HUES48 (cell line): ENCODE results near the gene SYNPR.
A peak's percentile ranks its signal among the peaks of the same experiment; 100 is the strongest.

ENCODE experiments used
- H3K27ac ChIP-seq: one replicate; pipeline ENCODE4 v1.7.0; 2013; ENCODE audit warnings: low read depth, low read length, inconsistent platforms
- H3K27me3 ChIP-seq: 2 replicates; pipeline ENCODE4 v1.6.1; 2013; ENCODE audit warnings: mild to moderate bottlenecking, low read length; ENCODE audit not compliant: control insufficient read depth, insufficient read depth
- H3K36me3 ChIP-seq: 2 replicates; pipeline ENCODE4 v1.6.1; 2013; ENCODE audit warnings: low read length; ENCODE audit not compliant: control insufficient read depth, insufficient read depth
- H3K4me1 ChIP-seq: 2 replicates; pipeline ENCODE4 v1.6.1; 2013; ENCODE audit warnings: mild to moderate bottlenecking, low read length; ENCODE audit not compliant: control insufficient read depth, insufficient read depth
- H3K4me3 ChIP-seq: 2 replicates; pipeline ENCODE4 v1.5.1; 2013; ENCODE audit warnings: mild to moderate bottlenecking, low read depth, low read length
- H3K9ac ChIP-seq: 2 replicates; pipeline ENCODE4 v1.6.1; 2013; ENCODE audit warnings: mild to moderate bottlenecking, low read depth, low read length, moderate library complexity
- H3K9me3 ChIP-seq: 2 replicates; pipeline ENCODE4 v1.6.1; 2013; ENCODE audit warnings: low read length; ENCODE audit not compliant: control insufficient read depth, insufficient read depth

The SYNPR gene

GRCh38 chr3:63278171-63279004 is at the start of gene SYNPR:
Gene SYNPR (plus strand): TSS chr3:63278308.
- H3K4me3 ChIP-seq: peak within 1 kb of the TSS; percentile 79
- H3K4me1 ChIP-seq: peaks cover 20% of the 10 kb centered on the region

GRCh38 chr3:63228677-63229076 is 49.4 kb upstream of the SYNPR start:
- Histone ChIP-seq H3K27me3 (no peaks in the 10 kb centered on the region), H3K36me3 (no peaks in the 10 kb centered on the region), H3K27ac (peak overlapping the region; percentile 36), H3K9ac (no peak overlapping the region), H3K4me3 (no peak overlapping the region), H3K4me1 (peaks cover 16% of the 10 kb centered on the region), H3K9me3 (no peaks in the 10 kb centered on the region)

More at GRCh38 chr3:63278171-63279004, at the start of gene SYNPR:
- no peak within 1 kb of the TSS for H3K9ac ChIP-seq
- H3K27ac ChIP-seq: no peak within 1 kb of the TSS
- no peaks in the 10 kb centered on the region for H3K36me3 ChIP-seq
- H3K9me3 ChIP-seq: no peaks in the 10 kb centered on the region
- H3K27me3 ChIP-seq: peaks cover 60% of the 10 kb centered on the region

- H3K4me1 ChIP-seq: peaks cover 16% of the 10 kb centered on the region
- no peaks in the 10 kb centered on the region for H3K36me3 ChIP-seq
- H3K27me3 ChIP-seq: no peaks in the 10 kb centered on the region
- no peaks in the 10 kb centered on the region for H3K9me3 ChIP-seq
- no peak overlapping the region for H3K27ac ChIP-seq
- no peak overlapping the region for H3K9ac ChIP-seq
- H3K4me3 ChIP-seq: no peak overlapping the region
Measured at GRCh38 chr3:63230146-63230545, 48.0 kb upstream of the SYNPR start.

- Histone ChIP-seq H3K27me3 (no peaks in the 10 kb centered on the region), H3K9me3 (no peaks in the 10 kb centered on the region), H3K9ac (no peak overlapping the region), H3K27ac (no peak overlapping the region), H3K36me3 (no peaks in the 10 kb centered on the region), H3K4me3 (no peak overlapping the region), H3K4me1 (peaks cover 16% of the 10 kb centered on the region)
Measured at GRCh38 chr3:63231643-63232042, 46.5 kb upstream of the SYNPR start.

DNA sequence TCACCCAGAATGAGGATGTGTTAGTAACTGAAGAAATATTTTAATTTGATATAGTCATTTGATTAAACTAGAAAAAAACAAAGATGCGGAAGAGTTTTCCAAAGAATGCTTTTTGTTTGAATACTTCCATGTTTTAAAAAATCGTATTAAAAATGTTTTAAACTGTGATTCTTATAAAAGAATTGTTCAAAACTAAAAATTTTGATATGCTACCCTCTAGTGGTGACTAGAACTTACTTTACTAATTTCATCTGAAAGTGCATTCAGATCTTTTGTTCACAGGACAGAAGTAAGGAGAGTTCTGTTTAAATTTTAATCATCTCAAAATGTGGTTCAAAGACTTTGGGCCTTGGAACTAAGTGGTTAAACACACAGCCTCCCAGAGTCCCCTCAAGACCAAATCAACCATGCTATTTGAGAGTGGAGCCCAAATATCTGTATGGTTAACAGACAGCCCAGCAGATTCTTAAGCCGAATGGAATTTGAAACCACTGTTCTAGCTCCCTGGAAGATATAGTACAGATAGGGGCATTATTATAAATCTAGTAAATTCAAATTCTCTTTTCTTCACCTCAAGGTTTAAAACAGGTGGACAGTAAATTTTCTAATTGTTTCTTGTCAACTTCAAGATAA is 45.2 kb upstream of the SYNPR start:
- Histone ChIP-seq H3K36me3 (no peaks in the 10 kb centered on the region), H3K9ac (no peak overlapping the region), H3K4me1 (peaks cover 7% of the 10 kb centered on the region), H3K9me3 (no peaks in the 10 kb centered on the region), H3K4me3 (no peak overlapping the region), H3K27me3 (no peaks in the 10 kb centered on the region), H3K27ac (no peak overlapping the region)

- no peak overlapping the region for H3K27ac ChIP-seq
- H3K36me3 ChIP-seq: no peaks in the 10 kb centered on the region
- no peaks in the 10 kb centered on the region for H3K4me1 ChIP-seq
- no peaks in the 10 kb centered on the region for H3K9me3 ChIP-seq
- H3K4me3 ChIP-seq: no peak overlapping the region
- H3K27me3 ChIP-seq: no peaks in the 10 kb centered on the region
- H3K9ac ChIP-seq: no peak overlapping the region
Measured at GRCh38 chr3:63240381-63240902, 37.7 kb upstream of the SYNPR start.

- no peak overlapping the region for H3K4me3 ChIP-seq
- no peaks in the 10 kb centered on the region for H3K27me3 ChIP-seq
- no peaks in the 10 kb centered on the region for H3K4me1 ChIP-seq
- H3K9me3 ChIP-seq: no peaks in the 10 kb centered on the region
- no peak overlapping the region for H3K9ac ChIP-seq
- H3K27ac ChIP-seq: no peak overlapping the region
- H3K36me3 ChIP-seq: no peaks in the 10 kb centered on the region
Measured at GRCh38 chr3:63242124-63242523, 36.0 kb upstream of the SYNPR start.

- Histone ChIP-seq H3K36me3 (no peaks in the 10 kb centered on the region), H3K27ac (no peak overlapping the region)
Measured at GRCh38 chr3:63244486-63244885, 33.6 kb upstream of the SYNPR start.

DNA sequence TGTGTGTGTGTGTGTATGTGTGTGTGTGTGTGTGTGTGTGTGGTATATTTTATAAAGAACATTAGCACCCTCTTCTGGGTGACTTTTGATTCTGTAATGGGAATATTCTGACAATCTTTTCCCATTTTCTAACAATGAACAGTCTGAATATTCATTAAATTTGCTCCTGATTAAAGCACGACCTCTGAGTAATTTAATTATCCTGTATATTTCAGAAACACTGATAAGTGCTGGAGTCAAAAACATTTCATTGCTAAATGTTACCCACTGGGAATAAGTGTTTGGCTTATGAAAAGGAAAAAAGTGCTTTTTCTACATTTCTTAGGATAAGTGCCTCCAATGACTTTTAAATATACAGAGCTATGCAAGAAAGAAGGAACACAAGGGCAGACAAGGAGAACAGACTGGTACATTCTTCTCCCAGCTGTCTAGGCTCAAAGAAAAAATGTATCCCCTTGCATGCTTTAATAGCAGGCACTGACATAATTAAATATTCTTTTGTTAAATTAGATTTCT is 32.3 kb upstream of the SYNPR start:
- Histone ChIP-seq H3K4me3 (no peak overlapping the region), H3K27me3 (no peaks in the 10 kb centered on the region; the same call in 1 of the 2 replicates), H3K9ac (no peak overlapping the region), H3K27ac (no peak overlapping the region), H3K36me3 (no peaks in the 10 kb centered on the region), H3K4me1 (no peaks in the 10 kb centered on the region; the same call in 1 of the 2 replicates), H3K9me3 (no peaks in the 10 kb centered on the region)

More at GRCh38 chr3:63244486-63244885, 33.6 kb upstream of the SYNPR start:
- Histone ChIP-seq H3K4me1 (no peaks in the 10 kb centered on the region; the same call in 1 of the 2 replicates), H3K27me3 (no peaks in the 10 kb centered on the region; the same call in 1 of the 2 replicates), H3K9ac (no peak overlapping the region), H3K4me3 (no peak overlapping the region), H3K9me3 (no peaks in the 10 kb centered on the region)

DNA sequence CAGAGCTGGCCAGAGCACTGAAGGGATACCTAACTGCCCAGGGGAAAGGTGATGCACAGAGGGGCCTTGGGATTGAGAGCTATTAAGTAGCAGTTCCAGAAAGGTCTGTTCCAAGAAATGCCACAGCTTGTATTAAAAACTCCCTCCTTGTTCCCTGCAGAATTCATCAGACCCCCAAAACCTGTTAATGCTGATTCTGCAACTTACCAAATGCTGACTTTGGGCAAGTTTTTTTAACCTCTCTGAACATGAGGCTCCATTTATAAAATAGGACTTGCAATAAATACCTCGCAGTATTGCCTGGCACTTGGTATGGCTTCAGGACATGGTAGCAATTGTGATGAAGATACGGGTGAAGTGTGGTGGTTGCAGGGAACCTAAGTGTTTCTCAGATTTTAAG is 30.1 kb upstream of the SYNPR start:
- Histone ChIP-seq H3K36me3 (no peaks in the 10 kb centered on the region), H3K9ac (no peak overlapping the region), H3K27ac (no peak overlapping the region), H3K9me3 (no peaks in the 10 kb centered on the region), H3K4me3 (no peak overlapping the region), H3K27me3 (no peaks in the 10 kb centered on the region; the same call in 1 of the 2 replicates), H3K4me1 (no peaks in the 10 kb centered on the region; the same call in 1 of the 2 replicates)

- no peaks in the 10 kb centered on the region; the same call in 1 of the 2 replicates for H3K27me3 ChIP-seq
- H3K4me1 ChIP-seq: no peaks in the 10 kb centered on the region; the same call in 1 of the 2 replicates
Measured at GRCh38 chr3:63251499-63251898, 26.6 kb upstream of the SYNPR start.

More at GRCh38 chr3:63251499-63251898, 26.6 kb upstream of the SYNPR start:
- no peak overlapping the region for H3K27ac ChIP-seq
- no peaks in the 10 kb centered on the region for H3K9me3 ChIP-seq
- no peak overlapping the region for H3K4me3 ChIP-seq
- H3K9ac ChIP-seq: no peak overlapping the region
- no peaks in the 10 kb centered on the region for H3K36me3 ChIP-seq
